Gastrocnemius medialis (tissue), 4 donors: ENCODE results near the gene ZIC2.

ENCODE experiments used
- CTCF ChIP-seq, 5 experiments: fragments of 450-650 bp in 3 of 5; fragments of 200-600 bp in 2 of 5; sonication (generic) in 2 of 5; IDR thresholded peaks in 4 of 5; conservative IDR thresholded peaks in 1 of 5; 1 replicate in 4 of 5; 2 replicates in 1 of 5; pipeline ENCODE4 v1.5.1; 2016 to 2019; ENCODE audit warnings: antibody characterized with exemption in 5 of 5, mild to moderate bottlenecking in 3 of 5, moderate library complexity in 3 of 5
- POLR2A ChIP-seq, 2 donors: fragments of 450-650 bp; IDR thresholded peaks; one replicate each; pipeline ENCODE4 v1.6.1; 2017; ENCODE audit warnings: antibody characterized with exemption in 2 of 2, mild to moderate bottlenecking in 2 of 2, moderate library complexity in 2 of 2

GRCh38 chr13:99987154-99988019, 5.8 kb downstream of the ZIC2 start:
- TF ChIP-seq CTCF (IDR thresholded peaks at IDR 0.05 in 4 of 5, conservative IDR thresholded peaks at IDR 0.05 in 1 of 5) (no peak), POLR2A (IDR thresholded peaks at IDR 0.05) (no peak)
